GM23338 (cell line): ENCODE data around the gene KCNT1. TPM values are rescaled to one million over a fixed set of nuclear protein-coding genes. Genes with fewer than 3 reads are reported as not detected.

ENCODE experiments used
- ATAC-seq: fragments of 200-7000 bp; cut with Tn5 transposase; 3 replicates; pipeline ENCODE4 v1.9.1; 2020
- DNase-seq: peaks from one replicate; pipeline ENCODE4 v3.0.0-alpha.2; 2015; ENCODE audit warnings: low spot score
- H2AFZ ChIP-seq: fragments of 200-600 bp; sonication (generic); 2 replicates; pipeline ENCODE4 v1.8.0; 2016; ENCODE audit warnings: antibody characterized with exemption, mild to moderate bottlenecking, moderate library complexity
- H3F3A ChIP-seq: fragments of 200-600 bp; sonication (generic); replicated peaks from 2 replicates; pipeline ENCODE4 v1.8.0; 2017; ENCODE audit warnings: antibody characterized with exemption, mixed run types, low read depth
- H3K27ac ChIP-seq: fragments of 200-600 bp; sonication (generic); 2 replicates; pipeline ENCODE4 v1.6.1; 2016; ENCODE audit warnings: low read depth
- H3K27me3 ChIP-seq: fragments of 200-600 bp; sonication (generic); 2 replicates; pipeline ENCODE4 v1.8.0; 2016; ENCODE audit warnings: mild to moderate bottlenecking, mixed run types, moderate library complexity; ENCODE audit not compliant: insufficient read depth
- H3K36me3 ChIP-seq: fragments of 200-600 bp; sonication (generic); 2 replicates; pipeline ENCODE4 v1.8.0; 2016; ENCODE audit warnings: mild to moderate bottlenecking; ENCODE audit not compliant: insufficient read depth
- H3K4me1 ChIP-seq: fragments of 200-600 bp; sonication (generic); 2 replicates; pipeline ENCODE4 v1.8.0; 2016; ENCODE audit warnings: mild to moderate bottlenecking, moderate library complexity; ENCODE audit not compliant: insufficient read depth
- H3K4me2 ChIP-seq: fragments of 200-600 bp; sonication (generic); 2 replicates; pipeline ENCODE4 v1.7.1; 2017; ENCODE audit warnings: mixed run types
- H3K4me3 ChIP-seq: fragments of 200-600 bp; sonication (generic); 2 replicates; pipeline ENCODE4 v1.6.1; 2016; ENCODE audit warnings: mixed run types
- H3K79me2 ChIP-seq: fragments of 200-600 bp; sonication (generic); replicated peaks from 2 replicates; pipeline ENCODE4 v1.8.0; 2017; ENCODE audit warnings: mild to moderate bottlenecking; ENCODE audit not compliant: insufficient read depth
- H3K9me2 ChIP-seq: fragments of 200-600 bp; sonication (generic); 2 replicates; pipeline ENCODE4 v1.8.0; 2017; ENCODE audit not compliant: insufficient read depth
- H4K20me1 ChIP-seq: fragments of 200-600 bp; sonication (generic); replicated peaks from 2 replicates; pipeline ENCODE4 v1.8.0; 2017; ENCODE audit warnings: mild to moderate bottlenecking; ENCODE audit not compliant: insufficient read depth
- H3K27ac Mint-ChIP-seq: 2 replicates; pipeline ENCODE4 v1.8.0; 2020; ENCODE audit warnings: inconsistent platforms, mild to moderate bottlenecking, moderate library complexity, mixed read lengths
- H3K27me3 Mint-ChIP-seq: 3 replicates; pipeline ENCODE4 v1.8.0; 2022; ENCODE audit warnings: low read depth, mild to moderate bottlenecking, moderate library complexity, mixed read lengths, inconsistent platforms; ENCODE audit not compliant: insufficient read depth, poor library complexity
- H3K36me3 Mint-ChIP-seq: 3 replicates; pipeline ENCODE4 v1.8.0; 2021; ENCODE audit warnings: low read depth, mild to moderate bottlenecking, inconsistent platforms, moderate library complexity, mixed read lengths
- H3K4me1 Mint-ChIP-seq: 3 replicates; pipeline ENCODE4 v1.8.0; 2020; ENCODE audit warnings: mild to moderate bottlenecking, inconsistent platforms, mixed read lengths
- H3K4me3 Mint-ChIP-seq: 3 replicates; pipeline ENCODE4 v1.8.0; 2021; ENCODE audit warnings: moderate library complexity, mild to moderate bottlenecking, inconsistent platforms, mixed read lengths
- H3K9me3 Mint-ChIP-seq: 3 replicates; pipeline ENCODE4 v1.8.0; 2020; ENCODE audit warnings: moderate library complexity, mild to moderate bottlenecking, inconsistent platforms, mixed read lengths
- ETS1 ChIP-seq: IDR thresholded peaks from 2 replicates; pipeline ENCODE4 v1.6.1; 2016; ENCODE audit warnings: antibody characterized with exemption
- EZH2phosphoT487 ChIP-seq: fragments of 200-600 bp; sonication (generic); IDR thresholded peaks from one replicate; pipeline ENCODE4 v1.8.1; 2018; ENCODE audit warnings: antibody characterized with exemption; ENCODE audit not compliant: unreplicated experiment
- NANOG ChIP-seq: IDR thresholded peaks from 2 replicates; pipeline ENCODE4 v1.6.1; 2016; ENCODE audit warnings: antibody characterized with exemption, borderline replicate concordance
- POLR2AphosphoS5 ChIP-seq: IDR thresholded peaks from 2 replicates; pipeline ENCODE4 v1.6.1; 2016; ENCODE audit warnings: antibody characterized with exemption, low read depth
- polyA plus RNA-seq: library from polyadenylated mRNA; unstranded; fragments of >200 nt; fragmentation: Nextera tagmentation; extraction: Ambion mirVana; gene quantifications from 2 replicates; pipeline ENCODE4 v1.2.1, GENCODE V29; 2016
- total RNA-seq: library from RNA; depleted of rRNA; stranded (reverse); fragments of >200 nt; shearing (Covaris generic); gene quantifications from 2 replicates; pipeline ENCODE4 v1.2.3, GENCODE V29; 2014
- TF ChIP-seq, protein P1 (sequence below), 2 experiments: fragments of 200-600 bp in 1 of 2; sonication (generic) in 1 of 2; conservative IDR thresholded peaks; 2 replicates each; pipeline versions ENCODE4 v1.5.1 to v1.6.1; 2016 to 2017; ENCODE audit warnings: antibody characterized with exemption in 2 of 2, low read depth in 2 of 2, mild to moderate bottlenecking in 2 of 2, moderate library complexity in 1 of 2
- TF ChIP-seq, protein P2 (sequence below): IDR thresholded peaks from one replicate; pipeline ENCODE4 v1.6.1; 2018; ENCODE audit warnings: antibody characterized with exemption; ENCODE audit not compliant: unreplicated experiment
- TF ChIP-seq, protein P3 (sequence below): fragments of 250-450 bp; sonication (Bioruptor Pico); IDR thresholded peaks from 2 replicates; pipeline ENCODE4 v1.5.0; 2020; ENCODE audit warnings: mild to moderate bottlenecking, moderate library complexity

Gene KCNT1
- total and polyA plus RNA-seq, 2 experiments from 2014 or later = 0.05 to 0.28 TPM

- Mint-ChIP-seq H3K27ac (no peak overlapping the region), H3K9me3 (no peaks in the 10 kb centered on the region), H3K4me3 (no peak overlapping the region), H3K27me3 (peaks cover 7% of the 10 kb centered on the region), H3K36me3 (no peaks in the 10 kb centered on the region), H3K4me1 (no peaks in the 10 kb centered on the region)
- Histone ChIP-seq H3K27me3 (no peaks in the 10 kb centered on the region), H3K4me2 (no peak overlapping the region), H4K20me1 (no peaks in the 10 kb centered on the region), H3K4me3 (no peak overlapping the region), H3K79me2 (no peaks in the 10 kb centered on the region), H2AFZ (no peak overlapping the region), H3F3A (no peaks in the 10 kb centered on the region), H3K36me3 (no peaks in the 10 kb centered on the region), H3K4me1 (no peaks in the 10 kb centered on the region), H3K27ac (no peak overlapping the region), H3K9me2 (no peaks in the 10 kb centered on the region)
- ATAC-seq (no peak), DNase-seq (no peak)
- TF ChIP-seq ETS1 (no peak), POLR2AphosphoS5 (no peak), NANOG (no peak), EZH2phosphoT487 (no peak)
- TF ChIP-seq, protein P1, sequence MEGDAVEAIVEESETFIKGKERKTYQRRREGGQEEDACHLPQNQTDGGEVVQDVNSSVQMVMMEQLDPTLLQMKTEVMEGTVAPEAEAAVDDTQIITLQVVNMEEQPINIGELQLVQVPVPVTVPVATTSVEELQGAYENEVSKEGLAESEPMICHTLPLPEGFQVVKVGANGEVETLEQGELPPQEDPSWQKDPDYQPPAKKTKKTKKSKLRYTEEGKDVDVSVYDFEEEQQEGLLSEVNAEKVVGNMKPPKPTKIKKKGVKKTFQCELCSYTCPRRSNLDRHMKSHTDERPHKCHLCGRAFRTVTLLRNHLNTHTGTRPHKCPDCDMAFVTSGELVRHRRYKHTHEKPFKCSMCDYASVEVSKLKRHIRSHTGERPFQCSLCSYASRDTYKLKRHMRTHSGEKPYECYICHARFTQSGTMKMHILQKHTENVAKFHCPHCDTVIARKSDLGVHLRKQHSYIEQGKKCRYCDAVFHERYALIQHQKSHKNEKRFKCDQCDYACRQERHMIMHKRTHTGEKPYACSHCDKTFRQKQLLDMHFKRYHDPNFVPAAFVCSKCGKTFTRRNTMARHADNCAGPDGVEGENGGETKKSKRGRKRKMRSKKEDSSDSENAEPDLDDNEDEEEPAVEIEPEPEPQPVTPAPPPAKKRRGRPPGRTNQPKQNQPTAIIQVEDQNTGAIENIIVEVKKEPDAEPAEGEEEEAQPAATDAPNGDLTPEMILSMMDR (conservative IDR thresholded peaks at IDR 0.05; ENCODE audit: low read depth in 2 of 2) = no peak
- TF ChIP-seq, protein P2, sequence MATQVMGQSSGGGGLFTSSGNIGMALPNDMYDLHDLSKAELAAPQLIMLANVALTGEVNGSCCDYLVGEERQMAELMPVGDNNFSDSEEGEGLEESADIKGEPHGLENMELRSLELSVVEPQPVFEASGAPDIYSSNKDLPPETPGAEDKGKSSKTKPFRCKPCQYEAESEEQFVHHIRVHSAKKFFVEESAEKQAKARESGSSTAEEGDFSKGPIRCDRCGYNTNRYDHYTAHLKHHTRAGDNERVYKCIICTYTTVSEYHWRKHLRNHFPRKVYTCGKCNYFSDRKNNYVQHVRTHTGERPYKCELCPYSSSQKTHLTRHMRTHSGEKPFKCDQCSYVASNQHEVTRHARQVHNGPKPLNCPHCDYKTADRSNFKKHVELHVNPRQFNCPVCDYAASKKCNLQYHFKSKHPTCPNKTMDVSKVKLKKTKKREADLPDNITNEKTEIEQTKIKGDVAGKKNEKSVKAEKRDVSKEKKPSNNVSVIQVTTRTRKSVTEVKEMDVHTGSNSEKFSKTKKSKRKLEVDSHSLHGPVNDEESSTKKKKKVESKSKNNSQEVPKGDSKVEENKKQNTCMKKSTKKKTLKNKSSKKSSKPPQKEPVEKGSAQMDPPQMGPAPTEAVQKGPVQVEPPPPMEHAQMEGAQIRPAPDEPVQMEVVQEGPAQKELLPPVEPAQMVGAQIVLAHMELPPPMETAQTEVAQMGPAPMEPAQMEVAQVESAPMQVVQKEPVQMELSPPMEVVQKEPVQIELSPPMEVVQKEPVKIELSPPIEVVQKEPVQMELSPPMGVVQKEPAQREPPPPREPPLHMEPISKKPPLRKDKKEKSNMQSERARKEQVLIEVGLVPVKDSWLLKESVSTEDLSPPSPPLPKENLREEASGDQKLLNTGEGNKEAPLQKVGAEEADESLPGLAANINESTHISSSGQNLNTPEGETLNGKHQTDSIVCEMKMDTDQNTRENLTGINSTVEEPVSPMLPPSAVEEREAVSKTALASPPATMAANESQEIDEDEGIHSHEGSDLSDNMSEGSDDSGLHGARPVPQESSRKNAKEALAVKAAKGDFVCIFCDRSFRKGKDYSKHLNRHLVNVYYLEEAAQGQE = no peak
- TF ChIP-seq, protein P3, sequence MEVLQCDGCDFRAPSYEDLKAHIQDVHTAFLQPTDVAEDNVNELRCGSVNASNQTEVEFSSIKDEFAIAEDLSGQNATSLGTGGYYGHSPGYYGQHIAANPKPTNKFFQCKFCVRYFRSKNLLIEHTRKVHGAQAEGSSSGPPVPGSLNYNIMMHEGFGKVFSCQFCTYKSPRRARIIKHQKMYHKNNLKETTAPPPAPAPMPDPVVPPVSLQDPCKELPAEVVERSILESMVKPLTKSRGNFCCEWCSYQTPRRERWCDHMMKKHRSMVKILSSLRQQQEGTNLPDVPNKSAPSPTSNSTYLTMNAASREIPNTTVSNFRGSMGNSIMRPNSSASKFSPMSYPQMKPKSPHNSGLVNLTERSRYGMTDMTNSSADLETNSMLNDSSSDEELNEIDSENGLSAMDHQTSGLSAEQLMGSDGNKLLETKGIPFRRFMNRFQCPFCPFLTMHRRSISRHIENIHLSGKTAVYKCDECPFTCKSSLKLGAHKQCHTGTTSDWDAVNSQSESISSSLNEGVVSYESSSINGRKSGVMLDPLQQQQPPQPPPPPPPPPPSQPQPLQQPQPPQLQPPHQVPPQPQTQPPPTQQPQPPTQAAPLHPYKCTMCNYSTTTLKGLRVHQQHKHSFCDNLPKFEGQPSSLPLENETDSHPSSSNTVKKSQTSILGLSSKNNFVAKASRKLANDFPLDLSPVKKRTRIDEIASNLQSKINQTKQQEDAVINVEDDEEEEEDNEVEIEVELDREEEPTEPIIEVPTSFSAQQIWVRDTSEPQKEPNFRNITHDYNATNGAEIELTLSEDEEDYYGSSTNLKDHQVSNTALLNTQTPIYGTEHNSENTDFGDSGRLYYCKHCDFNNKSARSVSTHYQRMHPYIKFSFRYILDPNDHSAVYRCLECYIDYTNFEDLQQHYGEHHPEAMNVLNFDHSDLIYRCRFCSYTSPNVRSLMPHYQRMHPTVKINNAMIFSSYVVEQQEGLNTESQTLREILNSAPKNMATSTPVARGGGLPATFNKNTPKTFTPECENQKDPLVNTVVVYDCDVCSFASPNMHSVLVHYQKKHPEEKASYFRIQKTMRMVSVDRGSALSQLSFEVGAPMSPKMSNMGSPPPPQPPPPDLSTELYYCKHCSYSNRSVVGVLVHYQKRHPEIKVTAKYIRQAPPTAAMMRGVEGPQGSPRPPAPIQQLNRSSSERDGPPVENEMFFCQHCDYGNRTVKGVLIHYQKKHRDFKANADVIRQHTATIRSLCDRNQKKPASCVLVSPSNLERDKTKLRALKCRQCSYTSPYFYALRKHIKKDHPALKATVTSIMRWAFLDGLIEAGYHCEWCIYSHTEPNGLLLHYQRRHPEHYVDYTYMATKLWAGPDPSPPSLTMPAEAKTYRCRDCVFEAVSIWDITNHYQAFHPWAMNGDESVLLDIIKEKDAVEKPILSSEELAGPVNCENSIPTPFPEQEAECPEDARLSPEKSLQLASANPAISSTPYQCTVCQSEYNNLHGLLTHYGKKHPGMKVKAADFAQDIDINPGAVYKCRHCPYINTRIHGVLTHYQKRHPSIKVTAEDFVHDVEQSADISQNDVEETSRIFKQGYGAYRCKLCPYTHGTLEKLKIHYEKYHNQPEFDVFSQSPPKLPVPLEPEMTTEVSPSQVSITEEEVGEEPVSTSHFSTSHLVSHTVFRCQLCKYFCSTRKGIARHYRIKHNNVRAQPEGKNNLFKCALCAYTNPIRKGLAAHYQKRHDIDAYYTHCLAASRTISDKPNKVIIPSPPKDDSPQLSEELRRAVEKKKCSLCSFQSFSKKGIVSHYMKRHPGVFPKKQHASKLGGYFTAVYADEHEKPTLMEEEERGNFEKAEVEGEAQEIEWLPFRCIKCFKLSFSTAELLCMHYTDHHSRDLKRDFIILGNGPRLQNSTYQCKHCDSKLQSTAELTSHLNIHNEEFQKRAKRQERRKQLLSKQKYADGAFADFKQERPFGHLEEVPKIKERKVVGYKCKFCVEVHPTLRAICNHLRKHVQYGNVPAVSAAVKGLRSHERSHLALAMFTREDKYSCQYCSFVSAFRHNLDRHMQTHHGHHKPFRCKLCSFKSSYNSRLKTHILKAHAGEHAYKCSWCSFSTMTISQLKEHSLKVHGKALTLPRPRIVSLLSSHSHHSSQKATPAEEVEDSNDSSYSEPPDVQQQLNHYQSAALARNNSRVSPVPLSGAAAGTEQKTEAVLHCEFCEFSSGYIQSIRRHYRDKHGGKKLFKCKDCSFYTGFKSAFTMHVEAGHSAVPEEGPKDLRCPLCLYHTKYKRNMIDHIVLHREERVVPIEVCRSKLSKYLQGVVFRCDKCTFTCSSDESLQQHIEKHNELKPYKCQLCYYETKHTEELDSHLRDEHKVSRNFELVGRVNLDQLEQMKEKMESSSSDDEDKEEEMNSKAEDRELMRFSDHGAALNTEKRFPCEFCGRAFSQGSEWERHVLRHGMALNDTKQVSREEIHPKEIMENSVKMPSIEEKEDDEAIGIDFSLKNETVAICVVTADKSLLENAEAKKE (CRISPR knock-in tag) = no peak
These were observed 6.3 kb upstream of the KCNT1 start for GRCh38 chr9:135695642-135696041.
